ENCODE measurements around the gene RXRA.

The RXRA gene

DNA sequence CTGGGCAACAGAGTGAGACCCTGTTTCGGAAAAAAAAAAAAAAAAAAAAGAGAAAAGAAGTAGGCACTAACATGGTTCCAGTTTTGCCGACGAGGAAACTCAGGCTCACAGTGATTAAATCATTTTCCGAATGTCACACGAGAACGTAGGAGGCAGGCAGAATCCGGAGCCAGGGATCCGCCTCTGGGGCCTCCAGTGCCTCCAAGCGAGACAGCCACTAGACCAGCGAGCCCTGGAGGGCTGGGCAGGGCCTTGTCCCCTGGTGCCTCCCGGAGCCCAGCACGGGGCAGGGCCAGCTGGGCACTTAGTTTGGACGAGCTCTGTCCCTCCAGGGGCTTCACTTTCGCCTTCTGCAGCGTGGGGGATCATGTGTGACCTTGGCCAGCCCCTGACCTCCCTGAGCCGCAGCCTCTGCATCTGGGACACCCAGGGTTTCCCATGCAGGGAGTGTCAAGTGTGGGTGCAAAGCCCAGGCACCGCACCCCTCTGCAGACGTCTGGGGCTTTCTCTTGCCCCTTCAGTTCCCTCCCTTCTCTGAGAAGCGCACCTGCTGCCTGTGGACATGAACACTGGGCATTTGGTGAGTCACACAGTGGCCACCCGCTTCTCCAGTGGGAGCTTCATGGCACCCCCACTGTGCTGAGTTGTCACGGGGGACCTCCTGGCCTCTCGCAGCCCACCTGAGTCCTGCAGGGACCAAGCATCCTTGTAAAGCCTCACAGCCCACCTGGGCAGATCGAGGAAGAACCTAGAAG, 80.3 kb downstream of the RXRA start:
- Histone ChIP-seq H3K4me3 (ENCODE audit: low read depth, low read length) (no peak overlapping the region), H3K36me3 (ENCODE audit: control insufficient read depth in 2 of 2, insufficient read depth in 1 of 2, low read length in 2 of 2) (peaks cover 0 to 21% of the 10 kb centered on the region in 2 experiments; a peak in 1 of 3 replicates), H3K4me1 (ENCODE audit: control insufficient read depth, insufficient read depth, low read length) (no peaks in the 10 kb centered on the region), H3K27ac (ENCODE audit: extremely low read depth, low read depth, low read length) (no peak overlapping the region), H3K9me3 (ENCODE audit: control insufficient read depth, insufficient read depth, low read depth, low read length) (no peaks in the 10 kb centered on the region)
- ChIA-PET CTCF (interaction anchor here (1.6 kb wide), 2 partner anchors 37 to 239 kb away, joined by 6 read pairs; no protein-coding TSS in a partner anchor), POLR2A (interaction anchor here (0.7 to 0.8 kb wide), 2 partner anchors 10 to 83 kb away, joined by 3 to 4 read pairs; no protein-coding TSS in a partner anchor)
- TF ChIP-seq ZNF114 (tag by site-specific recombination; IDR thresholded peaks at IDR 0.05) (no peak), HOXA7 (CRISPR knock-in tag; IDR thresholded peaks at IDR 0.05; ENCODE audit: borderline replicate concordance) (no peak), KLF10 (tag by site-specific recombination; IDR thresholded peaks at IDR 0.05) (no peak), KLF1 (tag by site-specific recombination; IDR thresholded peaks at IDR 0.05) (no peak), ZNF292 (tag by site-specific recombination; IDR thresholded peaks at IDR 0.05; ENCODE audit: borderline replicate concordance, low read depth) (no peak), ZNF433 (tag by site-specific recombination; IDR thresholded peaks at IDR 0.05; ENCODE audit: low read depth) (no peak), ZNF629 (tag by site-specific recombination; IDR thresholded peaks at IDR 0.05) (no peak), ZNF266 (tag by site-specific recombination; IDR thresholded peaks at IDR 0.05; ENCODE audit: low read depth) (no peak), ZNF560 (tag by site-specific recombination; IDR thresholded peaks at IDR 0.05; ENCODE audit: borderline replicate concordance) (no peak), ZNF623 (tag by site-specific recombination; IDR thresholded peaks at IDR 0.05) (no peak), ZNF311 (tag by site-specific recombination; IDR thresholded peaks at IDR 0.05; ENCODE audit: borderline replicate concordance) (no peak)
- TF ChIP-seq, protein P1, sequence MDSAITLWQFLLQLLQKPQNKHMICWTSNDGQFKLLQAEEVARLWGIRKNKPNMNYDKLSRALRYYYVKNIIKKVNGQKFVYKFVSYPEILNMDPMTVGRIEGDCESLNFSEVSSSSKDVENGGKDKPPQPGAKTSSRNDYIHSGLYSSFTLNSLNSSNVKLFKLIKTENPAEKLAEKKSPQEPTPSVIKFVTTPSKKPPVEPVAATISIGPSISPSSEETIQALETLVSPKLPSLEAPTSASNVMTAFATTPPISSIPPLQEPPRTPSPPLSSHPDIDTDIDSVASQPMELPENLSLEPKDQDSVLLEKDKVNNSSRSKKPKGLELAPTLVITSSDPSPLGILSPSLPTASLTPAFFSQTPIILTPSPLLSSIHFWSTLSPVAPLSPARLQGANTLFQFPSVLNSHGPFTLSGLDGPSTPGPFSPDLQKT (IDR thresholded peaks at IDR 0.05; ENCODE audit: borderline replicate concordance, low read depth, low read length) = no peak
- TF ChIP-seq, protein P2, sequence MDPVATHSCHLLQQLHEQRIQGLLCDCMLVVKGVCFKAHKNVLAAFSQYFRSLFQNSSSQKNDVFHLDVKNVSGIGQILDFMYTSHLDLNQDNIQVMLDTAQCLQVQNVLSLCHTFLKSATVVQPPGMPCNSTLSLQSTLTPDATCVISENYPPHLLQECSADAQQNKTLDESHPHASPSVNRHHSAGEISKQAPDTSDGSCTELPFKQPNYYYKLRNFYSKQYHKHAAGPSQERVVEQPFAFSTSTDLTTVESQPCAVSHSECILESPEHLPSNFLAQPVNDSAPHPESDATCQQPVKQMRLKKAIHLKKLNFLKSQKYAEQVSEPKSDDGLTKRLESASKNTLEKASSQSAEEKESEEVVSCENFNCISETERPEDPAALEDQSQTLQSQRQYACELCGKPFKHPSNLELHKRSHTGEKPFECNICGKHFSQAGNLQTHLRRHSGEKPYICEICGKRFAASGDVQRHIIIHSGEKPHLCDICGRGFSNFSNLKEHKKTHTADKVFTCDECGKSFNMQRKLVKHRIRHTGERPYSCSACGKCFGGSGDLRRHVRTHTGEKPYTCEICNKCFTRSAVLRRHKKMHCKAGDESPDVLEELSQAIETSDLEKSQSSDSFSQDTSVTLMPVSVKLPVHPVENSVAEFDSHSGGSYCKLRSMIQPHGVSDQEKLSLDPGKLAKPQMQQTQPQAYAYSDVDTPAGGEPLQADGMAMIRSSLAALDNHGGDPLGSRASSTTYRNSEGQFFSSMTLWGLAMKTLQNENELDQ (tag by site-specific recombination; IDR thresholded peaks at IDR 0.05; ENCODE audit: low read depth) = no peak
- TF ChIP-seq, protein P3, sequence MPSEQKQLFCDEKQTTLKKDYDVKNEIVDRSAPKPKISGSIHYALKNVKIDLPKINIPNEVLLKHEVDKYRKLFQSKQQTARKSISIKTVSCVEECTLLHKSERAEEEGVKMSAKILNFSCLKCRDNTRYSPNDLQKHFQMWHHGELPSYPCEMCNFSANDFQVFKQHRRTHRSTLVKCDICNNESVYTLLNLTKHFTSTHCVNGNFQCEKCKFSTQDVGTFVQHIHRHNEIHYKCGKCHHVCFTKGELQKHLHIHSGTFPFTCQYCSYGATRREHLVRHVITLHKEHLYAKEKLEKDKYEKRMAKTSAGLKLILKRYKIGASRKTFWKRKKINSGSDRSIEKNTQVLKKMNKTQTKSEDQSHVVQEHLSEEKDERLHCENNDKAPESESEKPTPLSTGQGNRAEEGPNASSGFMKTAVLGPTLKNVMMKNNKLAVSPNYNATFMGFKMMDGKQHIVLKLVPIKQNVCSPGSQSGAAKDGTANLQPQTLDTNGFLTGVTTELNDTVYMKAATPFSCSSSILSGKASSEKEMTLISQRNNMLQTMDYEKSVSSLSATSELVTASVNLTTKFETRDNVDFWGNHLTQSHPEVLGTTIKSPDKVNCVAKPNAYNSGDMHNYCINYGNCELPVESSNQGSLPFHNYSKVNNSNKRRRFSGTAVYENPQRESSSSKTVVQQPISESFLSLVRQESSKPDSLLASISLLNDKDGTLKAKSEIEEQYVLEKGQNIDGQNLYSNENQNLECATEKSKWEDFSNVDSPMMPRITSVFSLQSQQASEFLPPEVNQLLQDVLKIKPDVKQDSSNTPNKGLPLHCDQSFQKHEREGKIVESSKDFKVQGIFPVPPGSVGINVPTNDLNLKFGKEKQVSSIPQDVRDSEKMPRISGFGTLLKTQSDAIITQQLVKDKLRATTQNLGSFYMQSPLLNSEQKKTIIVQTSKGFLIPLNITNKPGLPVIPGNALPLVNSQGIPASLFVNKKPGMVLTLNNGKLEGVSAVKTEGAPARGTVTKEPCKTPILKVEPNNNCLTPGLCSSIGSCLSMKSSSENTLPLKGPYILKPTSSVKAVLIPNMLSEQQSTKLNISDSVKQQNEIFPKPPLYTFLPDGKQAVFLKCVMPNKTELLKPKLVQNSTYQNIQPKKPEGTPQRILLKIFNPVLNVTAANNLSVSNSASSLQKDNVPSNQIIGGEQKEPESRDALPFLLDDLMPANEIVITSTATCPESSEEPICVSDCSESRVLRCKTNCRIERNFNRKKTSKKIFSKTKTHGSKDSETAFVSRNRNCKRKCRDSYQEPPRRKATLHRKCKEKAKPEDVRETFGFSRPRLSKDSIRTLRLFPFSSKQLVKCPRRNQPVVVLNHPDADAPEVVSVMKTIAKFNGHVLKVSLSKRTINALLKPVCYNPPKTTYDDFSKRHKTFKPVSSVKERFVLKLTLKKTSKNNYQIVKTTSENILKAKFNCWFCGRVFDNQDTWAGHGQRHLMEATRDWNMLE (tag by site-specific recombination; conservative IDR thresholded peaks at IDR 0.05; ENCODE audit: low read depth) = no peak
- TF ChIP-seq, protein P4, sequence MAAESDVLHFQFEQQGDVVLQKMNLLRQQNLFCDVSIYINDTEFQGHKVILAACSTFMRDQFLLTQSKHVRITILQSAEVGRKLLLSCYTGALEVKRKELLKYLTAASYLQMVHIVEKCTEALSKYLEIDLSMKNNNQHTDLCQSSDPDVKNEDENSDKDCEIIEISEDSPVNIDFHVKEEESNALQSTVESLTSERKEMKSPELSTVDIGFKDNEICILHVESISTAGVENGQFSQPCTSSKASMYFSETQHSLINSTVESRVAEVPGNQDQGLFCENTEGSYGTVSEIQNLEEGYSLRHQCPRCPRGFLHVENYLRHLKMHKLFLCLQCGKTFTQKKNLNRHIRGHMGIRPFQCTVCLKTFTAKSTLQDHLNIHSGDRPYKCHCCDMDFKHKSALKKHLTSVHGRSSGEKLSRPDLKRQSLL (tag by site-specific recombination; IDR thresholded peaks at IDR 0.05) = no peak

All from HEK293 (cell line).